Effector CD4-positive, alpha-beta T cell (primary cell): Measurements from ENCODE around the gene NOS1AP.

ENCODE experiments used
- DNase-seq: peaks from one replicate; pipeline ENCODE4 v3.0.0-alpha.2; 2020

NOS1AP gene

GRCh38 chr1:162264108-162264507 is 194.6 kb downstream of the NOS1AP start:
- no peak for DNase-seq

GRCh38 chr1:162265983-162266382 is 196.5 kb downstream of the NOS1AP start:
- no peak for DNase-seq

GRCh38 chr1:162270016-162270770 is 200.7 kb downstream of the NOS1AP start:
- no peak for DNase-seq

GRCh38 chr1:162271972-162272371 is 202.5 kb downstream of the NOS1AP start:
- no peak for DNase-seq

GRCh38 chr1:162272419-162272818 is 202.9 kb downstream of the NOS1AP start:
- no peak for DNase-seq

- DNase-seq, result no peak
Measured at GRCh38 chr1:162275622-162276175, 206.2 kb downstream of the NOS1AP start.

GRCh38 chr1:162276493-162276892 is 207.0 kb downstream of the NOS1AP start:
- DNase-seq, result no peak

GRCh38 chr1:162279136-162279498 is 209.6 kb downstream of the NOS1AP start:
- DNase-seq, result no peak

GRCh38 chr1:162281426-162281825 is 211.9 kb downstream of the NOS1AP start:
- DNase-seq, result no peak

- no peak for DNase-seq
Measured at GRCh38 chr1:162283657-162284056, 214.2 kb downstream of the NOS1AP start.

- no peak for DNase-seq
Measured at GRCh38 chr1:162284206-162284955, 214.9 kb downstream of the NOS1AP start.

GRCh38 chr1:162285149-162285561 is 215.7 kb downstream of the NOS1AP start:
- no peak for DNase-seq

GRCh38 chr1:162291000-162291399 is 221.5 kb downstream of the NOS1AP start:
- no peak for DNase-seq

GRCh38 chr1:162292422-162292849 is 222.9 kb downstream of the NOS1AP start:
- DNase-seq, result no peak

- no peak for DNase-seq
Measured at GRCh38 chr1:162293073-162293692, 223.7 kb downstream of the NOS1AP start.

GRCh38 chr1:162294015-162294414 is 224.5 kb downstream of the NOS1AP start:
- DNase-seq, result no peak

GRCh38 chr1:162297208-162297607 is 227.7 kb downstream of the NOS1AP start:
- DNase-seq, result no peak

GRCh38 chr1:162298266-162298665 is 228.8 kb downstream of the NOS1AP start:
- no peak for DNase-seq

GRCh38 chr1:162299018-162299417 is 229.5 kb downstream of the NOS1AP start:
- DNase-seq, result no peak

- DNase-seq, result no peak
Measured at GRCh38 chr1:162300057-162300917, 230.8 kb downstream of the NOS1AP start.

- DNase-seq, result no peak
Measured at GRCh38 chr1:162301696-162302095, 232.2 kb downstream of the NOS1AP start.

- DNase-seq, result no peak
Measured at GRCh38 chr1:162302306-162303003, 233.0 kb downstream of the NOS1AP start.
